Right cardiac atrium (tissue), 5 donors: ENCODE data around the gene ST6GALNAC5. TPM values are rescaled to one million over a fixed set of nuclear protein-coding genes. Genes with fewer than 3 reads are reported as not detected.
"Not testable (repeated sequence)": the region's sequence is repeated elsewhere in the genome, so short reads cannot be mapped to it uniquely, and the experiment has no call there.

Source experiments
- ATAC-seq, 2 donors: fragments of 200-7000 bp; cut with Tn5 transposase; one replicate each; pipeline versions ENCODE4 v1.8.0 to v1.9.1; 2020; ENCODE audit warnings: moderate library complexity in 2 of 2, mild to moderate bottlenecking in 1 of 2
- DNase-seq, 3 donors: peaks; one replicate each; pipeline ENCODE4 v3.0.0-alpha.2; 2020
- H3K27ac ChIP-seq: one replicate; pipeline ENCODE4 v1.5.1; 2013; ENCODE audit warnings: mild to moderate bottlenecking, low read length, control low read depth, moderate library complexity
- H3K27me3 ChIP-seq: one replicate; pipeline ENCODE4 v1.6.1; 2013; ENCODE audit not compliant: control insufficient read depth, insufficient read depth
- H3K4me1 ChIP-seq: one replicate; pipeline ENCODE4 v1.6.1; 2013; ENCODE audit warnings: low read length; ENCODE audit not compliant: control insufficient read depth, insufficient read depth
- H3K4me3 ChIP-seq: one replicate; pipeline ENCODE4 v1.5.1; 2013; ENCODE audit warnings: low read length, control low read depth
- H3K9me3 ChIP-seq: one replicate; pipeline ENCODE4 v1.6.1; 2013; ENCODE audit warnings: low read length; ENCODE audit not compliant: control insufficient read depth
- WGBS: extraction: QIAGEN DNeasy Blood & Tissue Kit; methylation state at CpG from one replicate; pipeline ENCODE4 v1.1.7; 2013; 5-methylcytosine and 5-hydroxymethylcytosine counted together
- intact Hi-C, 4 donors: fragments of 100-400 bp; cut with DNase I; formaldehyde crosslinking; loops; one replicate each; pipeline versions ENCODE4 v1.11.0 to v1.14.0; 2022 to 2023
- polyA plus RNA-seq: library from polyadenylated mRNA; stranded (reverse); fragments of 200-250 nt; gene quantifications from one replicate; pipeline ENCODE4 v1.2.3, GENCODE V29; 2013
- total RNA-seq, 4 donors: library from RNA; stranded (reverse); fragmentation: NEBNext Ultra II Directional; extraction: Animal tissue kit (Norgen Biotek cat#: 25700); gene quantifications; one replicate each; pipeline ENCODE4 v1.2.1, GENCODE V29; 2021
- donor health status: healthy with polysubstance abuse.
- donor health status: DM: no; HTN: yes; CAD: no.
- donor health status: DM: no; HTN: no; CAD: no.
- donor health status: DM: no; HTN: yes; CAD: no; lungs with severe emphysema.
- donor health status: DM: yes; HTN: yes; CAD: no.

ST6GALNAC5 gene
- total and polyA plus RNA-seq, 5 donors: 0.39 to 2.2 (median 1.5) TPM

DNA sequence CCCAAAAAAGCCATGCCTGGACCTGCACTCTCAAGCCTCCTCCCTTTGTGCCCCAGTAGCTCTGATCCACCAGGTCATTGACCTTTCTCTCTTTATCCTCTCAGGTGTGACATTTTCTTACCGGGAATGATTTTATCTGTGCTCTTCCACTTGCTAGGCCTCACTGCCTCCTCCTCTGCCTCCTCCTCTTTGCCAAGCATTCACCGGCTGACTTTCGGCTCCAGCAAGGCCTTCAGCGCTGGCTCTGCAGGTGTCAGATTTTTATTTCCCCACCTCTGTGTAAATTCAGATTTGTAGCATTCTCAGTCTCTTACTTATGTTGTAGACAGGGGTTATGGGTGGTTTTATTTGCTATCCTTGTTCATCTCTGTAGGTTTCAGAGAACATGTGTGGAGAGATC is 91.5 kb downstream of the ST6GALNAC5 start:
- Histone ChIP-seq H3K4me3 (no peak overlapping the region), H3K9me3 (no peaks in the 10 kb centered on the region), H3K27ac (no peak overlapping the region), H3K4me1 (no peaks in the 10 kb centered on the region), H3K27me3 (no peaks in the 10 kb centered on the region)
- 88% methylated on average over 4 of the region's 4 CpGs for WGBS
- ATAC-seq (no peak), DNase-seq (no peak)
- intact Hi-C loops: no loop called here

DNA sequence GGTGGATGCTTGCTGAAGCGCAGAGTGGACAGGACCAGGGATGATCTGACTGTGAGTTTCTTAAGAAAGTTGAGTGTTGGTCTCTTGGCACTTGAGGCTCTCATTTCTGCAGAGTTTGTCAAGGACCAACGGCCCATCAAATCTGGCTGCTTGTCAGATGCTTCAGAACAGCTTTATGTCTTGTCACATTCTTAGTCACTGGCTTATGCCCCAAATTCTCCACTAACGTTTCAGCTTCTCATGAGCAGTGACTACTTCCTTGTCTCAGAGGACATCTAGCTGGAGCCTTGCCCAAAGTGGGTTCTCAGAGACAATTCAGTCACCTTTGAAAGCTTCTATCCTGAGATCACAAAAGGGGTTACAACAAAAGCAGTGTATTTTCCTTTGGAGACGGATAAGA is 92.3 kb downstream of the ST6GALNAC5 start:
- Histone ChIP-seq H3K27ac (no peak overlapping the region), H3K4me1 (no peaks in the 10 kb centered on the region), H3K27me3 (no peaks in the 10 kb centered on the region), H3K9me3 (no peaks in the 10 kb centered on the region), H3K4me3 (no peak overlapping the region)
- intact Hi-C loops: no loop called here
- no peak for ATAC-seq
- no peak for DNase-seq
- WGBS: 73% methylated on average over 4 of the region's 4 CpGs

DNA sequence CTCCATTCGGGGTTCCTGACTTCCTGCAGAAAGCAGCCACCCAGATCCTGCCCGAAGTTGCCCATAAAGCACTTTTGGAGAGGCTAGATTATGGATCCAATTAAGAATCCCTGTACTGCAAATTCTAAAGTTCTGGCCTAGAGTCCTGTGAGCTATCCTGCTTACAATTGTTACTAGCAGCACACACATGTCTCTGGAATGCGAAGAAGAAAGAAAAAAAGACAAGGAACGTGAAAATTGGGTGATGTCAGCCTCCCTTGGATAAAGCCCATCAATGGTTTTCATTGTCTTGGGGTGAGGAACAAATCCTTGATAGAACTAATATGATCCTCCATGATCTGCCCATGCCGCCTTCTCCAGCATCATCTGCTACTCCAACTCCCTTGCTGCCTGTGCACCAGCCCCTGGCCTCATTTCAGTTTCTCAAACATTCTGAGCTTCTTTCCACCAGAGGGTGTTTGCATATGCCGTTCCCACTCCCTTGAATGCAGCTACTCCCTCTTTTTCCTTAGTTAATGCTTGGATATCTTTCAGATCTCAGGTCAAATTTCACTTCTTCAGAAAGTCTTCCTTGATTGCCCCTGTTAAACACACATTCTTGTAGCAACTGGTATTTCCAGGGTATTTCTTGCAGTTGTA is 94.0 kb downstream of the ST6GALNAC5 start:
- DNase-seq (no peak), ATAC-seq (no peak)
- no peak overlapping the region for H3K4me3 ChIP-seq
- 77% methylated on average over 6 of the region's 6 CpGs for WGBS
- intact Hi-C loops: no loop called here
- no peaks in the 10 kb centered on the region for H3K27me3 ChIP-seq
- no peaks in the 10 kb centered on the region for H3K9me3 ChIP-seq
- H3K27ac ChIP-seq: no peak overlapping the region
- H3K4me1 ChIP-seq: no peaks in the 10 kb centered on the region

DNA sequence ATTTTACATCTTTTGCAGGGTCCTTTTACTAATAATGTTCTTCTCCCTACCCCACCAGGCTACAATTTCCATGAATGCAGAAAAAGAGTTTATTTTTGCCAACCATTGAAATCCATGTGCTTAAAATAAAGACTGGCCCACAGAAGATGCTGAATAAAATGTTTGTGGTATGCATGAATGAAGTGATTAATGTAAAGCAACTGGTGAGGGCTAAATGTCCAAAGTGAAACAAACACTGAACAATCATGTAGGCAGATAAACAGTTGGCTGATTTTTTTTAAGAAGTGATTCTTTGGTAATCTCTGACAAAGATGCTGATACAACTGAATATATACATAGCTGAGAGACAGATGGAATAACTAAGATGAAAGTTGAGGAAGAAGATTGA is 94.5 kb downstream of the ST6GALNAC5 start:
- Histone ChIP-seq H3K4me3 (no peak overlapping the region), H3K4me1 (no peaks in the 10 kb centered on the region), H3K27ac (no peak overlapping the region), H3K27me3 (no peaks in the 10 kb centered on the region), H3K9me3 (no peaks in the 10 kb centered on the region)
- DNase-seq: no peak
- intact Hi-C loops: no loop called here
- no peak for ATAC-seq

DNA sequence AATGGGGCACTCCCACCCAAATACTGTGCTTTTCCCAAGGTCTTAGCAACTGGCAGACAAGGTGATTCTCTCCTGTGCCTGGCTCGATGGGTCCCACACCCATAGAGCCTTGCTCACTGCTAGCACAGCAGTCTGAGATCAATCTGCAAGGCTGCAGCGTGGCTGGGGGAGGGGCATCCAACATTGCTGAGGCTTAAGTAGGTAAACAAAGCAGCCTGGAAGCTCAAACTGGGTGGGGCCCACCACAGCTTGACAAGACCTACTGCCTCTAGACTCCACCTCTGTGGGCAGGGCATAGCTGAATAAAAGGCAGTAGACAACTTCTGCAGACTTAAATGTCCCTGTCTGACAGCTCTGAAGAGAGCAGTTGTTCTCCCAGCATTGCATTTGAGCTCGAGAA is 114.0 kb downstream of the ST6GALNAC5 start:
- ATAC-seq, DNase-seq, H3K4me1 ChIP-seq, H3K9me3 ChIP-seq, intact Hi-C loops, H3K4me3 ChIP-seq, H3K27ac ChIP-seq, H3K27me3 ChIP-seq: not testable (repeated sequence)
- WGBS: 60% methylated on average over 3 of the region's 3 CpGs

DNA sequence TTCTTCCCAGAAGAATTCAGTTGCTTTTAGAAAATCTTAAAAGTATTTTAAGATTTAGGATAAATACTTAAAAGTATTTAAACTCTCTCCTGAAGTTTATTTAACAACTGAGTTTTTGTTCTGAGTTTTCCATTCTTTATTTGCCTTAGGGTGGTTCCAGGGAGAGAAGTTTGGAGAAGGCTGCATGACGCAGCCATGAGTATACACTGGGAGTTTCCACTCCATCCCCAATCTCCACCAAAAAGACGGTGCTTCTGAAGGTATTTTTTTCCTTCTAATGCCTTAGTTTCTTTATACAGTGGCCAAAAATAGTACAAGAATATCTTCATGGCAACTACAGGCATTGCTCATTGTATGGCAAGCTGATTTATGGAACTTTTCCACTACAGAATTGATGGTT is 122.7 kb downstream of the ST6GALNAC5 start:
- H3K27me3 ChIP-seq: no peaks in the 10 kb centered on the region
- H3K4me3 ChIP-seq: no peak overlapping the region
- H3K9me3 ChIP-seq: no peaks in the 10 kb centered on the region
- H3K27ac ChIP-seq: no peak overlapping the region
- 75% methylated on average over 2 of the region's 2 CpGs for WGBS
- no peaks in the 10 kb centered on the region for H3K4me1 ChIP-seq
- no peak for DNase-seq
- intact Hi-C loops: no loop called here
- no peak for ATAC-seq

DNA sequence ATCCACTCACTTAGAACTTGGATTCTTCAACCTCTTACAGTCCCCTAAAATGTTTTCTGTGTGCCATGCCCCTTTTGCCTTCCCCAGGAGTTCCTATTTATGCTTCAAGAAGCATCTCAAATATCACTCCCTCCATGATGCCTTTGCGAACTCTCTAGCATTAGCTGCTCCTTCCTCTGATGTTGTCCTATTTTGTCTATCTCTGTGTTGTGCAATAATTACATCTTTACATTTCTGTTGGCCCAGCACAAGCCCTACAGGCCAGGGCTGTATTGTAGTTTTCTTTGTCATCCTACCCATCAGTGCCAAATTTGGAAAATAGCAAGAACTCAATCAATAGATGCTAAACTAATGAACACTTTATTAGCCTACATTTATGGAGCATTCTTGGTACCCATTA is 125.8 kb downstream of the ST6GALNAC5 start:
- 96% methylated on average over 1 of the region's 1 CpG for WGBS
- DNase-seq (no peak), ATAC-seq (no peak)
- H3K4me3 ChIP-seq: no peak overlapping the region
- no peaks in the 10 kb centered on the region for H3K4me1 ChIP-seq
- intact Hi-C loops: no loop called here
- no peaks in the 10 kb centered on the region for H3K27me3 ChIP-seq
- no peaks in the 10 kb centered on the region for H3K9me3 ChIP-seq
- H3K27ac ChIP-seq: no peak overlapping the region

DNA sequence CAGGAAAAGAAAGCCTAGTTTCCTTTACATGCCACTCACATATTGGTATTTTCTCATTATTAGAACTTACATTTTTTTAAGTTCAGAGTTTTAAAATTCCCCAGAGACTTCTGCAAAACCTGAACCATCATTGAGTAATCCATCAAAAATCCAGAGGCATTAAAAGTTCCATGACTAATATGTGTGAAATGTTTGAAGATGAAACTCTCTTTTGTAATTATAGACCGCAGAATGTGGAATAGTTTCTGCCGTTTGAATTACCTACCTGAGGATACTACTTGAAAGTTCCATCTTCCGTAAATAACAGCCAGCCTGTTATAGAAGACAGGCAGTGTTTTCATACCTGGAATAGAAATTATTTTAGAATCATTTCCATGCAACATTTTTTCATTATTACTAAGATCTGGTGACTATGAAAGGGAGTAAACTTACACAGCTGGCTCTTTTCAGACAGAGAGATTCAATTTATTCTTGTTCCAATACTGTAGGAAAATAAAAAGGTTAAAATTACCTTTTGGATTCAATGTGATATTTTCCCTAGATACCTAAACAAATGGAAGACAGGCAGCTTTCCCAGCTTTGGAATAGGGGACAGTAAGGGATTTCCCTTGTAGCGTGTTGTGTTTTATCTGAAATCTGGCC is 131.4 kb downstream of the ST6GALNAC5 start:
- Histone ChIP-seq H3K9me3 (no peaks in the 10 kb centered on the region), H3K27me3 (no peaks in the 10 kb centered on the region), H3K27ac (no peak overlapping the region), H3K4me3 (no peak overlapping the region), H3K4me1 (no peaks in the 10 kb centered on the region)
- ATAC-seq: no peak
- no peak for DNase-seq
- 83% methylated on average over 4 of the region's 4 CpGs for WGBS
- intact Hi-C loops: no loop called here

DNA sequence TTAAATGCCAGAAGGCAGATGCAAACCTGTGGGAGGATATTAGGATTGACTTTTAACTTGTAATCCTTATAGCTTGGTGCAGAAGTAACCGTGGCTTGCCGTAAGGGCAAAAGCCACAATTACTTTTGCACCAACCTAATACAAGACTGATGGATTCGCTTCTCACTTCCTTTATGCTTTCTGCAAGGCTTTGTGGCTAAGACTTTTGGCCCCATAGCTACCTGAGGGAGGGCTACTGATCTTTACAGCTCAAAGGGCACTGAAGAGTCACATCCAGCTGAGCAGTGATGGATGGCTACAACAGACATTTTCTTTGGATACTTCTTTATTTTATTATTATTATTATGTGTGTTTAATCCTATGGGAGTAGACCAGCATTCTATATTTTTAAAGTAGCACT is 140.4 kb downstream of the ST6GALNAC5 start:
- intact Hi-C loops: no loop called here
- Histone ChIP-seq H3K4me3 (no peak overlapping the region), H3K4me1 (no peaks in the 10 kb centered on the region), H3K27ac (no peak overlapping the region), H3K9me3 (no peaks in the 10 kb centered on the region), H3K27me3 (no peaks in the 10 kb centered on the region)
- 85% methylated on average over 3 of the region's 3 CpGs for WGBS
- no peak for ATAC-seq
- DNase-seq: no peak

DNA sequence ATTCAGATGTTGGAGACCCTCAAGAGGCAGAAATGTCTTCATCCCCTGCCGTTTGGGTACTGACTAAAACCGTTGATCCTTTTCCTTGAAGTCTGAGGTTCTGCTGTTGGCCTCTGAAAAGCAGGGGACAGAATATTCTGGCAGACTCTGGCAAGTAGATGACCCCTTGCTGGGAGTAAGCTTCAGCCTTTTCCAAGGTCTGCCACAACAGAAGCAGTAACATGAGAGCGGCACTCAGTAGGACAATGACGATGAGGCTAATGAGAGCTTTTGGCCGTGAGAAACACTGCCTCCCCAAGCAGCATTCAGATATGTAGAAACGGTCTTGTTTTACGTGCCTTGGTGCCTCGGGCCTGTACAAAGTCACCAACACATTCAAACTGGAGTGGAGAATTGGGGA is 143.7 kb downstream of the ST6GALNAC5 start:
- H3K4me1 ChIP-seq: no peaks in the 10 kb centered on the region
- no peak for ATAC-seq
- no peaks in the 10 kb centered on the region for H3K27me3 ChIP-seq
- no peaks in the 10 kb centered on the region for H3K9me3 ChIP-seq
- no peak overlapping the region for H3K4me3 ChIP-seq
- intact Hi-C loops: no loop called here
- WGBS: 63% methylated on average over 8 of the region's 8 CpGs
- no peak for DNase-seq
- no peak overlapping the region for H3K27ac ChIP-seq

DNA sequence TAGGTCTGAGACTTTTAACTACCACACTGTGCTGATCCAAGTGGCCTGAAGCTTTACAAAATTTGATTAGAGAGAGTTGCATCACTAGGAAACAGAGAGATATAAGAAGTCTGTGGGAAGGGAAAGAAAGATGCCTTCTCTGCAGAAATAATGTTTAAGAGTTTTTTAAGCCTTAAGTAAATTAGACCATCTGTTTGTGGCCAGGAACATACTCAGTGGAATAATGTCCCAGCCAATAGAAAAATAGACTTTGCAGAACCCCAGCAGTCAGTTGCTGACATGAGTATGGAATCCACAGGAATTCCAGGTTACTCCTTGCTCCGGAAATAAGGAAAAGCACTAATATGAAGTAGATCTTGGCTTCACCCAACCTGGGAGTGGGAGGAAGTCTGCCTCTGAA is 144.8 kb downstream of the ST6GALNAC5 start:
- H3K27me3 ChIP-seq: no peaks in the 10 kb centered on the region
- no peak overlapping the region for H3K27ac ChIP-seq
- intact Hi-C loops: no loop called here
- no peak overlapping the region for H3K4me3 ChIP-seq
- 55% methylated on average over 1 of the region's 1 CpG for WGBS
- DNase-seq (no peak), ATAC-seq (no peak)
- no peaks in the 10 kb centered on the region for H3K4me1 ChIP-seq
- H3K9me3 ChIP-seq: no peaks in the 10 kb centered on the region
